Right lobe of liver (tissue), 6 donors: ENCODE results near the gene SHISAL2A. TPM values are rescaled to one million over a fixed set of nuclear protein-coding genes. Genes with fewer than 3 reads are reported as not detected.
A peak's percentile ranks its signal among the peaks of the same experiment; 100 is the strongest.

Experiments used
- ATAC-seq, 4 donors: fragments of 200-7000 bp; cut with Tn5 transposase; one replicate each; pipeline ENCODE4 v1.9.1; 2020; ENCODE audit warnings: mild to moderate bottlenecking in 4 of 4, moderate library complexity in 4 of 4
- DNase-seq, 3 donors: peaks; one replicate each; pipeline ENCODE4 v3.0.0-alpha.2; 2020
- H3K27ac ChIP-seq, 3 donors: fragments of 200-600 bp; one replicate each; pipeline ENCODE4 v1.8.0; 2022
- H3K27me3 ChIP-seq, 2 donors: fragments of 200-600 bp; one replicate each; pipeline ENCODE4 v1.8.0; 2022
- H3K36me3 ChIP-seq, 4 donors: fragments of 200-600 bp; sonication (generic) in 1 of 4; one replicate each; pipeline versions ENCODE4 v1.5.1 to v1.8.0; 2017 to 2022; ENCODE audit warnings: control low read depth in 1 of 4
- H3K4me1 ChIP-seq, 4 donors: fragments of 200-600 bp; sonication (generic) in 1 of 4; one replicate each; pipeline versions ENCODE4 v1.5.1 to v1.8.0; 2017 to 2022; ENCODE audit warnings: control low read depth in 1 of 4
- H3K4me3 ChIP-seq, 3 donors: fragments of 200-600 bp; one replicate each; pipeline ENCODE4 v1.8.0; 2022
- H3K9me3 ChIP-seq, 4 donors: fragments of 200-600 bp; sonication (generic) in 1 of 4; one replicate each; pipeline versions ENCODE4 v1.5.1 to v1.8.0; 2017 to 2022; ENCODE audit warnings: control low read depth in 1 of 4
- CTCF ChIP-seq, 4 donors: fragments of 200-600 bp in 3 of 4; fragments of 450-650 bp in 1 of 4; IDR thresholded peaks; one replicate each; pipeline versions ENCODE4 v1.5.1 to v1.8.0; 2016 to 2022; ENCODE audit warnings: antibody characterized with exemption in 4 of 4, mild to moderate bottlenecking in 2 of 4
- POLR2A ChIP-seq: fragments of 450-650 bp; IDR thresholded peaks from one replicate; pipeline ENCODE4 v1.6.1; 2017; ENCODE audit warnings: antibody characterized with exemption, mild to moderate bottlenecking
- WGBS: methylation state at CpG from one replicate; pipeline ENCODE4 v1.1.6; 2018; ENCODE audit warnings: low coverage, low lambda C conversion rate; ENCODE audit not compliant: insufficient coverage; ENCODE audit errors: missing lambda C conversion rate; 5-methylcytosine and 5-hydroxymethylcytosine counted together
- intact Hi-C, 2 donors: fragments of 100-400 bp; cut with DNase I; formaldehyde crosslinking; loops; one replicate each; pipeline versions ENCODE4 v1.11.2 to v1.14.1; 2022
- total RNA-seq, 6 experiments: library from RNA; depleted of rRNA in 2 of 6; stranded (reverse); fragments of >200 nt in 2 of 6; fragmentation: NEBNext Ultra II Directional in 3 of 6; extraction: Animal tissue kit (Norgen Biotek cat#: 25700) in 3 of 6; gene quantifications; one replicate each; pipeline versions ENCODE4 v1.1.0 to v1.2.4, GENCODE V29; 2016 to 2023
- donor health status: DM: no; HTN: yes; CAD: no.
- donor health status: DM: no; HTN: no; CAD: no.
- donor health status: DM: no; HTN: no; CAD: no.
- donor health status: DM: no; HTN: yes; CAD: no.
- donor health status: DM: no; HTN: yes; CAD: no.

Gene SHISAL2A
- total RNA-seq, 6 experiments from 2014 or later = not detected

DNA sequence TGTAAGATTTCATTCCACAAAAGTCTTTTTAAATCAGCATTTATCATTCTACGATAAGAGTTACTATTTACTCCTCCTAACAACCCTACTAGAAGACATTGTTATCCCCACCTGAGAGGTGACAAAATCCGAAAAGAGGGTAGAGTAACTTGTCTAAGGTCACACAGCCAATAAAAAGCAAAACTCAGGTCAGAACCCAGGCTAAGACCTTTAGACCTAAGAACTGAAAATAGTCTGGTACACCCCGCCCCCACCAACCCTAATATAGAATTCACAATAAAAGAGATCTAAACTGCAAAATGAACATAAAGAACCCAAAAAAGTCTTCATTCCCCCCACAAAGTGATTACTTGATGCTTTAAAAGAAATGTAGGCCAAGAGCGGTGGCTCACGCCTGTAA, 46.5 kb downstream of the SHISAL2A start:
- TF ChIP-seq CTCF (IDR thresholded peaks at IDR 0.05) (no peak), POLR2A (no peak)
- Histone ChIP-seq H3K36me3 (no peaks in the 10 kb centered on the region), H3K9me3 (no peaks in the 10 kb centered on the region), H3K4me1 (peaks cover 0 to 39% (median 13%) of the 10 kb centered on the region in 4 donors), H3K4me3 (no peak overlapping the region), H3K27me3 (no peaks in the 10 kb centered on the region), H3K27ac (no peak overlapping the region)
- intact Hi-C loops = no loop called here
- DNase-seq = no peak
- ATAC-seq = peak; percentile 24 to 45 (median 30)
- WGBS = 61% methylated on average over 4 of the region's 5 CpGs

DNA sequence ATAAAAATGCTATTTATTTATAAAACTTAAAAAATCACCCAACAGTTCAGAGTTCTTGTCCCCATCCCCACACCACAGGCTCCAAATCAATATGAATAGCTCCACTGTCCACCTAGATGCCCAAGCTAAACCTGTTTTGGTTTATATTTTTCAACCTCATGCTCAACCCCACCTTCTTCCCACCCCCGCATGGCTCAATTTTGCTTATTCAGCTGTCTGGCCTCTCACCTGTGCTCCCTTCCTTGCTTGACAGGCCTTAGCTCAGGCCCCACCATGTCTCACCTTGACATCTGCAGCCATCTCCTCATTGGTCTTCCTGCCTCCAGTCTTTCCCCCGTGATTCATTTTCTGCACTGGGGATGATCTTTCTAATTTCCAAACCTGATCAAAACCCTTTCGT, 47.4 kb downstream of the SHISAL2A start:
- no peak for ATAC-seq
- Histone ChIP-seq H3K9me3 (no peaks in the 10 kb centered on the region), H3K4me1 (peaks cover 0 to 39% (median 13%) of the 10 kb centered on the region in 4 donors), H3K27ac (no peak overlapping the region), H3K27me3 (no peaks in the 10 kb centered on the region), H3K4me3 (no peak overlapping the region), H3K36me3 (peaks cover 0 to 2% (median 0%) of the 10 kb centered on the region in 4 donors)
- TF ChIP-seq CTCF (IDR thresholded peaks at IDR 0.05) (no peak), POLR2A (no peak)
- peak in 1 of 3 donors; percentile 8 for DNase-seq
- intact Hi-C loops = loop anchor here in 1 of 2 donors (10.0 kb wide), 1 partner anchor 276 kb away; the partner anchor contains the start of genes ORC1 and PRPF38A
- 79% methylated on average over 3 of the region's 3 CpGs for WGBS

DNA sequence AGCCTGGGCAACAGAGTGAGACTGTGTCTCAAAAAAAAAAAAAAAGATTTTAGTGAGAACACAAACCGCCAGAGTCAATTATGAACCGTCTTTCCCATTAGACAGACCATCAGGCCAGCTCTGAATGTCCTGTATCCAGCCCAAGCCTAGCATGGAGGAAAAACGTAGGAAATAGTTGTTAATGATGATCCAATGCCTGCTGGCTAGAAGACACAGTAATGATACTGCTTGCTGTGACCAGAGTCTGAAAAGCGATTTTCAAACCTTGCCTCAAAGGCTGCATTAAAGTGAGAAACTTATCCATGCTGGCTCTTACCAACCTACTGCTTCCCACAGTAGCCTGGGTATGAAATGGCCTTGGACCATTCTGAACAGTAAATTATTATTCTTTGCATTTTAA, 48.2 kb downstream of the SHISAL2A start:
- H3K4me3 ChIP-seq = no peak overlapping the region
- H3K27ac ChIP-seq = no peak overlapping the region
- H3K4me1 ChIP-seq = peaks cover 0 to 37% (median 13%) of the 10 kb centered on the region in 4 donors
- intact Hi-C loops = loop anchor here in 1 of 2 donors (10.0 kb wide), 1 partner anchor 276 kb away; the partner anchor contains the start of genes ORC1 and PRPF38A
- no peaks in the 10 kb centered on the region for H3K27me3 ChIP-seq
- TF ChIP-seq CTCF (IDR thresholded peaks at IDR 0.05) (no peak), POLR2A (no peak)
- 90% methylated on average over 4 of the region's 4 CpGs for WGBS
- H3K36me3 ChIP-seq = peaks cover 0 to 2% (median 0%) of the 10 kb centered on the region in 4 donors
- DNase-seq (no peak), ATAC-seq (no peak)
- H3K9me3 ChIP-seq = no peaks in the 10 kb centered on the region

GRCh38 chr1:52683367-52683940, 50.5 kb downstream of the SHISAL2A start:
- H3K4me3 ChIP-seq = no peak overlapping the region
- 92% methylated on average over 3 of the region's 4 CpGs for WGBS
- H3K27ac ChIP-seq = no peak overlapping the region
- H3K9me3 ChIP-seq = no peaks in the 10 kb centered on the region
- peak in 1 of 3 donors; percentile 14 for DNase-seq
- H3K36me3 ChIP-seq = peaks cover 0 to 17% (median 5%) of the 10 kb centered on the region in 4 donors
- no peak for ATAC-seq
- peaks cover 0 to 14% (median 4%) of the 10 kb centered on the region in 4 donors for H3K4me1 ChIP-seq
- intact Hi-C loops = loop anchor here in 1 of 2 donors (10.0 kb wide), 1 partner anchor 279 kb away; the partner anchor contains the start of genes ORC1 and PRPF38A
- H3K27me3 ChIP-seq = no peaks in the 10 kb centered on the region
- TF ChIP-seq POLR2A (no peak), CTCF (IDR thresholded peaks at IDR 0.05) (no peak)
